Ectodermal cell (in vitro differentiated cells): ENCODE measurements around the gene TRIOBP.

ENCODE experiments used
- H3K27ac ChIP-seq: 2 replicates; pipeline ENCODE4 v1.7.0; 2013; ENCODE audit warnings: mild to moderate bottlenecking, low read depth, low read length; ENCODE audit not compliant: insufficient read depth, poor library complexity, severe bottlenecking
- H3K27me3 ChIP-seq: 2 replicates; pipeline ENCODE4 v1.7.0; 2013; ENCODE audit warnings: mild to moderate bottlenecking, low read length; ENCODE audit not compliant: insufficient read depth, control insufficient read depth, poor library complexity, severe bottlenecking
- H3K36me3 ChIP-seq: one replicate; pipeline ENCODE4 v1.7.0; 2013; ENCODE audit warnings: low read length; ENCODE audit not compliant: control insufficient read depth, insufficient read depth
- H3K4me1 ChIP-seq: one replicate; pipeline ENCODE4 v1.7.0; 2013; ENCODE audit warnings: low read length; ENCODE audit not compliant: control insufficient read depth, insufficient read depth
- H3K4me3 ChIP-seq: 2 replicates; pipeline ENCODE4 v1.7.0; 2013; ENCODE audit warnings: low read depth, low read length, control low read depth; ENCODE audit not compliant: insufficient read depth
- H3K9me3 ChIP-seq: 2 replicates; pipeline ENCODE4 v1.7.0; 2013; ENCODE audit warnings: mild to moderate bottlenecking, low read length, moderate library complexity; ENCODE audit not compliant: control insufficient read depth
- WGBS, 2 experiments: methylation state at CpG; one replicate each; pipeline ENCODE4 v1.1.7; 2013; ENCODE audit warnings: missing lambda C conversion rate in 2 of 2; 5-methylcytosine and 5-hydroxymethylcytosine counted together

The TRIOBP gene

DNA sequence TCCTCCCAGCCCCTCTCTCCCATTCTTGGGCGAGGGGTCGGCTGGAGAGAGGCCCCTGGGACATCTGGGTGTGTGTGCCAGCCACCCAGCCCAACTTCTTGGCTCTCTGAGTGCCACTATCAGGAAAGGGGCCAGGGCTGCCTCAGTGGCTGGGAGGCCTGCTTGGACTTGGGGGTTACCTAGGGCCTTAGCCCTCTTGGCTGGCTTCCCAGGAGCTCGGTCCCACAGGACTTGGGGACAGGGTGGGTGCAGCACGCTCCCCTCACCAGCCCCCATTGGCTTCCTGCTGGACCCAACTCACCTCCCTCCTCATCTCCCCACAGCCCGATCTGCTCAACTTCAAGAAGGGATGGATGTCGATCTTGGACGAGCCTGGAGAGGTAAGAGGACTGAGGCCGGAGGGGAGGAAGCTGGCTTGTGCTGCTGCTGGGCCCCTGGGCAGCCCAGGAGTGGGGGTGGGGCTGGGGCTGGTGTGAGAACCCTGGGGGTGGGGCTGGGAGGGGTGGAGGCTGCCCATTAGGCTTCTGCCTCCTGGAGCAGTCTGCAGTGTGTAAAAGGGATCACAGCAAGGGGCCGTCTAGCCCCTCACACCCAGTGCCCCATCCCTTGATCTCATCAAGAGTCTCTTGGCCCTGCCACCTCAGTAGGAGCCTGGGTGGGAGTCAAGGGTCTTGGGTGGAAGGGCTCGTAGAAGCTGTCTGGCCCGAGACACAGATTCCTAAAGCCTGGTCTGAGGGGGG lies 54.8 kb downstream of the TRIOBP start:
- Histone ChIP-seq H3K27ac (no peak overlapping the region), H3K9me3 (no peaks in the 10 kb centered on the region), H3K4me3 (no peak overlapping the region), H3K27me3 (no peaks in the 10 kb centered on the region), H3K36me3 (no peaks in the 10 kb centered on the region), H3K4me1 (peaks cover 23% of the 10 kb centered on the region)
- WGBS, 2 experiments = 84 to 89% methylated on average over 11 of the region's 11 CpGs

DNA sequence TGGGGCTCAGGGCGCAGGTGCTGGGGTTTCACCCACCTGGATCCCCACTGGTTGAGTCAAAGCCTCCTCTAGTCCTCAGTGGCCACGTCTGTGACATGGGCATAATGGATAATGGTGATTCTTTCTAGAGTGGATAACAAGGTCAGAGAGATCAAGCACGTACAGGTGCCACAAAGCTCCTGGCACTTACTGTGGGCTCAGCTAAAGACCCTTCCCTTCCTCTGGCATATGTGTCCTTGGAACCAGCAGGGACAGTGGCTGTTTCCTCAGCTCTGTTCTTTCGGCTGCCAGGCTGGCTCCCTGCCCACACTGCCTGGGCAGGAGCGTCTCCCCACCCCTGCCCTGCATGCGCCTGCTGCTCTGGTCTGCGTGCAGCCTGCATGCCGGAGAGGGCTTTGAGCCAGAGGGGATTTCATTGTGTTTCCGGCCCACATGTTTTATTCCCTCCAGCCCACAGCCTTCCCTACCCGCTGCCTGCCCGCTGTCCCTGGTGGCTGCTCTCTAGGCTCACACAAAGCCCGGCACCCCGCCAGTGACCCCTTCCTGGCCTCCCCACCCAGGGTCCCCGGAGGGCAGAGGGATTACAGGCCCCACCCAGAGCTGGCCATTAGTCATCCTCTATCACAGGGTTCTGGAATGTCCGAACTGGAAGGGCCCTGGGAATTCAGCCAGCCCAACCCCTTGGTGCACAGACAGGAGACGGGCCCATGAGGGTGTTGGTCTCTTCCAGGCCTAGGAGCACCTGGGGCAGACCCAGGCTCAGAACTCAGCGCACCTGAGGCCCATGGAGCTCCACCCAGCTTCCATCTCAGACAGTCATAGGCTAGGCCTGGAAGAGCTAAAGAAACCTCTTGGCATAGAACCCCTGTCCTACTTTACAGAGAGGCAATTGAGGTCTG lies 55.6 kb downstream of the TRIOBP start:
- Histone ChIP-seq H3K4me1 (peaks cover 23% of the 10 kb centered on the region), H3K36me3 (no peaks in the 10 kb centered on the region), H3K9me3 (no peaks in the 10 kb centered on the region), H3K27ac (peak overlapping the region; percentile 41), H3K27me3 (no peaks in the 10 kb centered on the region), H3K4me3 (no peak overlapping the region)
- 74 to 78% methylated on average over 17 of the region's 17 CpGs for WGBS, 2 experiments

GRCh38 chr22:37753746-37754145 lies 56.9 kb downstream of the TRIOBP start:
- H3K27ac ChIP-seq = no peak overlapping the region
- WGBS, 2 experiments = 93% methylated on average over 10 of the region's 10 CpGs
- peaks cover 16% of the 10 kb centered on the region for H3K4me1 ChIP-seq

DNA sequence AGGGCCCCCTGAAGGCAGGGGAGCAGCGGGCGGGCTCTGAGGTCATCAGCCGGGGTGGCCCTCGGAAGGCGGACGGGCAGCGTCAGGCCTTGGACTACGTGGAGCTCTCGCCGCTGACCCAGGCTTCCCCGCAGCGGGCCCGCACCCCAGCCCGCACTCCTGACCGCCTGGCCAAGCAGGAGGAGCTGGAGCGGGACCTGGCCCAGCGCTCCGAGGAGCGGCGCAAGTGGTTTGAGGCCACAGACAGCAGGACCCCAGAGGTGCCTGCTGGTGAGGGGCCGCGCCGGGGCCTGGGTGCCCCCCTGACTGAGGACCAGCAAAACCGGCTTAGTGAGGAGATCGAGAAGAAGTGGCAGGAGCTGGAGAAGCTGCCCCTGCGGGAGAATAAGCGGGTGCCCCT lies 60.8 kb downstream of the TRIOBP start:
- Histone ChIP-seq H3K9me3 (no peaks in the 10 kb centered on the region), H3K36me3 (peaks cover 11% of the 10 kb centered on the region), H3K4me1 (no peaks in the 10 kb centered on the region), H3K27ac (no peak overlapping the region), H3K4me3 (no peak overlapping the region), H3K27me3 (no peaks in the 10 kb centered on the region)
- WGBS, 2 experiments = 95 to 96% methylated on average over 27 of the region's 27 CpGs

More at GRCh38 chr22:37753746-37754145, 56.9 kb downstream of the TRIOBP start:
- H3K4me3 ChIP-seq = no peak overlapping the region
- no peaks in the 10 kb centered on the region for H3K27me3 ChIP-seq
- peaks cover 4% of the 10 kb centered on the region for H3K36me3 ChIP-seq
- no peaks in the 10 kb centered on the region for H3K9me3 ChIP-seq

DNA sequence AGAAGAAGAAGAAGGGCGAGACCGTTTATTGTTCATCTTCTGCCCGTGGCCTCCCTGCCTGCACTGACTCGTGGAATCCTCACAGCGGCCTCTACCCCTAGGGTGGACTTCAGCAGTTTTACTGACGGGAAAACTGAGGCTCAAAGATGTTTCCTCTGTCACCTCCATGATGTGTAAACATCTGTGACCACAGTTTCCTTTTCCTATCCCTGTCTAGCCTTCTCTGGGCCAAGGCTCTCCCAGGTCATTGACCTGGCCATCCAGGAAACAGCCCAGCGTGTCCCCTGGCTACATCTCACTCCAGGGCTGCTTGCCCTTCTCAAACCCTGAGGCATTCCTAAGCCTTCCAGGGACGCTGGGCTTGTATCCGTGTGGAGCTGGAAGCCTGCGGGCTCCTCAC lies 61.8 kb downstream of the TRIOBP start:
- Histone ChIP-seq H3K4me1 (no peaks in the 10 kb centered on the region), H3K27me3 (no peaks in the 10 kb centered on the region), H3K27ac (no peak overlapping the region), H3K36me3 (peaks cover 11% of the 10 kb centered on the region), H3K4me3 (no peak overlapping the region), H3K9me3 (no peaks in the 10 kb centered on the region)
- 93 to 94% methylated on average over 10 of the region's 10 CpGs for WGBS, 2 experiments

DNA sequence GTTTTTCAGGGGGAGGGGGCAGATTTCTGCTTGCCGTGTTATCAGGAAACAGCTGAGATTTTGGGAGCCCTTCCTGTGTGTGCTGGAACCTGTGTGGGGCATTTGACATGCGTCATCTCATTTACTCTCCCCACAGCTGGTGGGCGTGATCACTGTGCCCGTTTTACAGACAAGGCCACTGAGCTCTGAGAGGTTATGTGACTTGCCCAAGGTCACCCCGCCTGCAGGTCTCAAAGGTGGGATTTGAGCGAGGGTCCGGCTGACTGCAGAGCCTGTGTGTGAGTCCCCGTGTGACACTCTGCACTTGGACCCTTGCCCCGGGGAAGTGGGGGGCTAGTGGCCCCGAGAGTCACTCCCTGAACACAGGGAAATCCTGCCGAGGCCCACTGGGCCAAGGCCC lies 62.4 kb downstream of the TRIOBP start:
- 92 to 95% methylated on average over 11 of the region's 11 CpGs for WGBS, 2 experiments
- Histone ChIP-seq H3K27me3 (no peaks in the 10 kb centered on the region), H3K4me3 (no peak overlapping the region), H3K9me3 (no peaks in the 10 kb centered on the region), H3K4me1 (no peaks in the 10 kb centered on the region), H3K36me3 (peaks cover 11% of the 10 kb centered on the region), H3K27ac (no peak overlapping the region)

GRCh38 chr22:37760152-37760551 lies 63.3 kb downstream of the TRIOBP start:
- WGBS, 2 experiments = 92 to 96% methylated on average over 2 of the region's 3 CpGs
- no peaks in the 10 kb centered on the region for H3K27me3 ChIP-seq
- H3K36me3 ChIP-seq = peaks cover 11% of the 10 kb centered on the region
- no peaks in the 10 kb centered on the region for H3K4me1 ChIP-seq
- H3K27ac ChIP-seq = no peak overlapping the region
- H3K4me3 ChIP-seq = no peak overlapping the region
- H3K9me3 ChIP-seq = no peaks in the 10 kb centered on the region

- H3K27ac ChIP-seq = no peak overlapping the region
- no peaks in the 10 kb centered on the region for H3K9me3 ChIP-seq
- H3K4me1 ChIP-seq = no peaks in the 10 kb centered on the region
- H3K4me3 ChIP-seq = no peak overlapping the region
- H3K27me3 ChIP-seq = no peaks in the 10 kb centered on the region
- 91% methylated on average over 10 of the region's 10 CpGs for WGBS, 2 experiments
- H3K36me3 ChIP-seq = peaks cover 11% of the 10 kb centered on the region
These were observed 65.6 kb downstream of the TRIOBP start for GRCh38 chr22:37762389-37762836.

GRCh38 chr22:37763012-37763411 lies 66.2 kb downstream of the TRIOBP start:
- H3K9me3 ChIP-seq = no peaks in the 10 kb centered on the region
- no peak overlapping the region for H3K27ac ChIP-seq
- H3K4me1 ChIP-seq = no peaks in the 10 kb centered on the region
- H3K27me3 ChIP-seq = no peaks in the 10 kb centered on the region
- H3K36me3 ChIP-seq = peaks cover 14% of the 10 kb centered on the region
- no peak overlapping the region for H3K4me3 ChIP-seq
- 94 to 95% methylated on average over 9 of the region's 9 CpGs for WGBS, 2 experiments

DNA sequence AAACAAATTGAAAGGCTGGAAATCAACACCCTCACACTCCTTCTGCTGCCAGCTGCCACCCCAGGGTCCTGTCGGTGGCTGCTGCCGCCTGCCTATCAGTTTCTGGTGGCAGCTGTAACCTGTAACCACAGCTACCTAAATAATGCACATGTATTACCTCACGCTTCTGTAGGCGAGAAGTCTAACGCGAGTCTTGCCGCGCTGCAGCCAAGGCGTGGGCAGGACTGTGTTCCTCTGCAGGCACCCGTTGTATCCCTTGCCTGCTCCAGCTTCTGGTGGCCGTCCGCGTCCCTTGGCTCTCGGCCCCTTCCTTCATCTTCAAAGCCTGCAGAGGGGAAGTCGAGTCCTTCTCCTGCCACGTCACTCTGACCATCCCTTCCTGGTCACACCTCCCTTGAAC lies 66.8 kb downstream of the TRIOBP start:
- H3K27me3 ChIP-seq = no peaks in the 10 kb centered on the region
- no peak overlapping the region for H3K4me3 ChIP-seq
- peaks cover 13% of the 10 kb centered on the region for H3K36me3 ChIP-seq
- WGBS, 2 experiments = 94 to 95% methylated on average over 16 of the region's 16 CpGs
- H3K9me3 ChIP-seq = no peaks in the 10 kb centered on the region
- H3K4me1 ChIP-seq = no peaks in the 10 kb centered on the region
- no peak overlapping the region for H3K27ac ChIP-seq
